A549 (cell line): ENCODE results near the gene GTF3C1. TPM values are rescaled to one million over a fixed set of nuclear protein-coding genes. Genes with fewer than 3 reads are reported as not detected.

Source experiments
- ATAC-seq, 2 experiments: fragments of 200-7000 bp in 1 of 2; fragments of >200 bp in 1 of 2; cut with Nextera tagmentation in 1 of 2; cut with Tn5 transposase in 1 of 2; 3 replicates each; pipeline versions ENCODE4 v1.8.0 to v1.9.1; 2018 to 2020; ENCODE audit warnings: mild to moderate bottlenecking in 1 of 2, moderate library complexity in 1 of 2
- CTCF ChIA-PET: fragments of 300-600 bp; sonication (Branson Sonifier 250); formaldehyde crosslinking; extraction: SDS; loops from one replicate; lab custom pipeline; 2021; ENCODE audit warnings: antibody characterized with exemption, inconsistent platforms; lab: Yijun Ruan, JAX
- POLR2A ChIA-PET: fragments of 350-600 bp; formaldehyde crosslinking; extraction: SDS; loops from one replicate; lab custom pipeline; 2021; ENCODE audit warnings: antibody characterized with exemption, inconsistent platforms; lab: Yijun Ruan, JAX
- DNase-seq, 2 experiments: peaks; one replicate each; pipeline versions ENCODE4 v3.0.0 to v3.0.0-alpha.2; 2011 to 2016; ENCODE audit warnings: low read depth in 1 of 2, low spot score in 1 of 2
- FAIRE-seq: peaks from 2 replicates; lab custom pipeline; 2011; peaks lifted over from hg19 to GRCh38; lab: Jason Lieb, UNC
- H3K27ac ChIP-seq, 2 experiments: fragments of >200 bp; sonication (Bioruptor Twin); formaldehyde crosslinking; 3 replicates each; pipeline ENCODE4 v1.5.1; 2016 to 2017
- H3K4me1 ChIP-seq: fragments of >200 bp; sonication (Bioruptor Twin); formaldehyde crosslinking; 3 replicates; pipeline ENCODE4 v1.6.1; 2016
- H3K4me2 ChIP-seq: fragments of >200 bp; sonication (Bioruptor Twin); formaldehyde crosslinking; 3 replicates; pipeline ENCODE4 v1.6.1; 2016
- H3K4me3 ChIP-seq: fragments of >200 bp; sonication (Bioruptor Twin); formaldehyde crosslinking; 3 replicates; pipeline ENCODE4 v1.5.1; 2016
- H3K9me3 ChIP-seq: fragments of >200 bp; sonication (Bioruptor Twin); formaldehyde crosslinking; 3 replicates; pipeline ENCODE4 v1.6.1; 2016
- BHLHE40 ChIP-seq: IDR thresholded peaks from 2 replicates; pipeline ENCODE4 v1.6.1; 2012; ENCODE audit warnings: low read depth, low read length, inconsistent platforms
- CHD2 ChIP-seq: fragments of 150-350 bp; IDR thresholded peaks from 2 replicates; pipeline ENCODE4 v1.6.1; 2014; ENCODE audit warnings: low read length; ENCODE audit not compliant: partially characterized antibody
- E2F6 ChIP-seq: IDR thresholded peaks from 2 replicates; pipeline ENCODE4 v1.6.1; 2012; ENCODE audit warnings: low read depth, borderline replicate concordance
- EP300 ChIP-seq, 2 experiments: fragments of >200 bp; sonication (Bioruptor Twin); formaldehyde crosslinking; IDR thresholded peaks; 2 replicates in 1 of 2; 3 replicates in 1 of 2; pipeline ENCODE4 v1.6.1; 2016 to 2017
- FOXS1 ChIP-seq: fragments of 250-450 bp; sonication (Bioruptor Pico); IDR thresholded peaks from 2 replicates; pipeline ENCODE4 v1.5.0; 2020; ENCODE audit warnings: mild to moderate bottlenecking, moderate library complexity
- HDAC2 ChIP-seq: fragments of 200-600 bp; sonication (generic); IDR thresholded peaks from 2 replicates; pipeline ENCODE4 v1.6.1; 2016
- HOXA7 ChIP-seq: fragments of 250-450 bp; sonication (Bioruptor Pico); IDR thresholded peaks from 2 replicates; pipeline ENCODE4 v1.5.0; 2020; ENCODE audit warnings: mild to moderate bottlenecking, moderate library complexity
- KDM5A ChIP-seq: fragments of 200-600 bp; sonication (generic); IDR thresholded peaks from 2 replicates; pipeline ENCODE4 v1.6.1; 2016; ENCODE audit warnings: antibody characterized with exemption, mild to moderate bottlenecking
- NPAS2 ChIP-seq: fragments of 250-450 bp; sonication (Bioruptor Pico); IDR thresholded peaks from 2 replicates; pipeline ENCODE4 v1.8.0; 2022; ENCODE audit warnings: mild to moderate bottlenecking, moderate library complexity, borderline replicate concordance
- RAD21 ChIP-seq, 2 experiments: fragments of >200 bp in 1 of 2; sonication (Bioruptor Twin) in 1 of 2; formaldehyde crosslinking in 1 of 2; IDR thresholded peaks in 1 of 2; conservative IDR thresholded peaks in 1 of 2; 2 replicates in 1 of 2; 3 replicates in 1 of 2; pipeline ENCODE4 v1.6.1; 2012 to 2018; ENCODE audit warnings: inconsistent platforms in 1 of 2
- RCOR1 ChIP-seq: fragments of 150-350 bp; IDR thresholded peaks from 2 replicates; pipeline ENCODE4 v1.6.1; 2014; ENCODE audit warnings: antibody characterized with exemption, low read length, low read depth
- REST ChIP-seq: fragments of 200-600 bp; sonication (generic); IDR thresholded peaks from 2 replicates; pipeline ENCODE4 v1.6.1; 2016; ENCODE audit warnings: antibody characterized with exemption, mild to moderate bottlenecking, moderate library complexity
- SMC3 ChIP-seq: fragments of >200 bp; sonication (Bioruptor Twin); formaldehyde crosslinking; IDR thresholded peaks from 3 replicates; pipeline ENCODE4 v1.6.1; 2018; ENCODE audit warnings: inconsistent platforms
- SREBF2 ChIP-seq: fragments of 450-650 bp; IDR thresholded peaks from 2 replicates; pipeline ENCODE4 v1.6.1; 2014; ENCODE audit warnings: mild to moderate bottlenecking, moderate library complexity
- ZSCAN20 ChIP-seq: fragments of 250-450 bp; sonication (Bioruptor Pico); IDR thresholded peaks from 2 replicates; pipeline ENCODE4 v1.8.0; 2022; ENCODE audit warnings: mild to moderate bottlenecking, moderate library complexity
- WGBS: methylation state at CpG from one replicate; pipeline ENCODE4 v1.1.6; 2017; ENCODE audit errors: missing lambda C conversion rate; 5-methylcytosine and 5-hydroxymethylcytosine counted together
- polyA plus RNA-seq, 4 experiments: library from polyadenylated mRNA; depleted of rRNA in 3 of 4; stranded (reverse); fragments of >200 nt; fragmentation: RNase III in 1 of 4; extraction: RNeasy Plus Mini Kit Qiagen cat#74134 plus additional on column Dnase treatment in 1 of 4; gene quantifications; 2 replicates in 3 of 4; 3 replicates in 1 of 4; pipeline ENCODE4 v1.2.3, GENCODE V29; 2011 to 2017
- TF ChIP-seq, protein P1 (sequence below): fragments of >200 bp; sonication (Bioruptor Twin); formaldehyde crosslinking; IDR thresholded peaks from 3 replicates; pipeline ENCODE4 v1.5.1; 2016

Gene GTF3C1
- polyA plus RNA-seq, 2 of the 4 experiments (the other 2 are of a cell fraction), result 41.6 to 54.2 TPM

DNA sequence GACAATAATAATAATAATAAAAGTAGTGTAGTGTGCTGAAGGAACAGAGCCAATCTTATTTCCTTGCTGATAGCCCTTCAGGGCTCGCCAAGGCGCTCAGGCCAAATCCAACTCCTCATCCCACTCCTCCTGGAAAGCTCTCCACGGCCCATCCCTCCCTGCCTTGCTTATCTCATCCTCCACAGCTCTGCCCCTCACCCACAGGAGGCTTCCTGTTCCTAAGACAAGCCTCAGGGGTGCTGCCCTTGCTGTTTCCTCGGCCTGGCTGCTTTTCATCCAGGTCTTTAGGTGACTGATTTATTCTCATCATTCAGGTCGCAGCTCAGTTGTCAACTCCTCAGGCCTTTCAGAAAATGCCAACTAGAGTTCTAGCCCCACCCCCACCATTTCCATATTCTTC is 11.2 kb downstream of the GTF3C1 start (continued):
- TF ChIP-seq RCOR1, result no peak
- TF ChIP-seq EP300 (IDR thresholded peaks at IDR 0.05), result no peak
- TF ChIP-seq SREBF2, result no peak
- TF ChIP-seq BHLHE40, result no peak
- TF ChIP-seq, all 56 proteins: peak for 0

DNA sequence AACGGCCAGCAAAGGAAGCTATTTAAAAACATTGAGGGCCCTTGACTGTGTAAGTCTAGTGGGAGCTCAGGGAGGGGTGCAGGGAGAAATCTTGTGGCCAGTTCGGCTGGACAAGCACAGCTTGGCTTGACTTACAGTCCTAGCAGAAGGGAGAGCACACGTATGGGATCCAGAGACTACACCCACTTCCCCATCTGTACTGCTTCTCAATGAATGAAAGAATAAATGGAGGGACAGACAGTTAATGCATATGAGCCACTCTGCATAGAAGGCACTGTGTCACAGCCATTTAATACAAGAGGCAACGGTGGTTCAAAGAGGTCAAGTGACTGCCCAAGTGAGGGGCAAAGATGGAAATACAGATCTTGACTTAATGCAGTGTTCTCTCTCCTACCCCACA is 15.5 kb downstream of the GTF3C1 start:
- Histone ChIP-seq H3K4me1 (no peaks in the 10 kb centered on the region), H3K4me2 (no peak overlapping the region), H3K4me3 (no peak overlapping the region), H3K9me3 (no peaks in the 10 kb centered on the region), H3K27ac (no peak overlapping the region)
- ChIA-PET CTCF (no interaction called here), POLR2A (no interaction called here)
- ATAC-seq (no peak), DNase-seq (no peak), FAIRE-seq (no peak)
- WGBS, result 93% methylated on average over 4 of the region's 4 CpGs
- TF ChIP-seq SMC3 (no peak), HDAC2 (no peak), CHD2 (no peak), ZSCAN20 (no peak), RAD21 (conservative IDR thresholded peaks at IDR 0.05 in 1 of 2, IDR thresholded peaks at IDR 0.05 in 1 of 2) (no peak), NPAS2 (CRISPR knock-in tag) (no peak), FOXS1 (CRISPR knock-in tag) (no peak), HOXA7 (CRISPR knock-in tag) (no peak), REST (no peak), E2F6 (no peak)
- TF ChIP-seq, protein P1, sequence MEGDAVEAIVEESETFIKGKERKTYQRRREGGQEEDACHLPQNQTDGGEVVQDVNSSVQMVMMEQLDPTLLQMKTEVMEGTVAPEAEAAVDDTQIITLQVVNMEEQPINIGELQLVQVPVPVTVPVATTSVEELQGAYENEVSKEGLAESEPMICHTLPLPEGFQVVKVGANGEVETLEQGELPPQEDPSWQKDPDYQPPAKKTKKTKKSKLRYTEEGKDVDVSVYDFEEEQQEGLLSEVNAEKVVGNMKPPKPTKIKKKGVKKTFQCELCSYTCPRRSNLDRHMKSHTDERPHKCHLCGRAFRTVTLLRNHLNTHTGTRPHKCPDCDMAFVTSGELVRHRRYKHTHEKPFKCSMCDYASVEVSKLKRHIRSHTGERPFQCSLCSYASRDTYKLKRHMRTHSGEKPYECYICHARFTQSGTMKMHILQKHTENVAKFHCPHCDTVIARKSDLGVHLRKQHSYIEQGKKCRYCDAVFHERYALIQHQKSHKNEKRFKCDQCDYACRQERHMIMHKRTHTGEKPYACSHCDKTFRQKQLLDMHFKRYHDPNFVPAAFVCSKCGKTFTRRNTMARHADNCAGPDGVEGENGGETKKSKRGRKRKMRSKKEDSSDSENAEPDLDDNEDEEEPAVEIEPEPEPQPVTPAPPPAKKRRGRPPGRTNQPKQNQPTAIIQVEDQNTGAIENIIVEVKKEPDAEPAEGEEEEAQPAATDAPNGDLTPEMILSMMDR, result no peak

DNA sequence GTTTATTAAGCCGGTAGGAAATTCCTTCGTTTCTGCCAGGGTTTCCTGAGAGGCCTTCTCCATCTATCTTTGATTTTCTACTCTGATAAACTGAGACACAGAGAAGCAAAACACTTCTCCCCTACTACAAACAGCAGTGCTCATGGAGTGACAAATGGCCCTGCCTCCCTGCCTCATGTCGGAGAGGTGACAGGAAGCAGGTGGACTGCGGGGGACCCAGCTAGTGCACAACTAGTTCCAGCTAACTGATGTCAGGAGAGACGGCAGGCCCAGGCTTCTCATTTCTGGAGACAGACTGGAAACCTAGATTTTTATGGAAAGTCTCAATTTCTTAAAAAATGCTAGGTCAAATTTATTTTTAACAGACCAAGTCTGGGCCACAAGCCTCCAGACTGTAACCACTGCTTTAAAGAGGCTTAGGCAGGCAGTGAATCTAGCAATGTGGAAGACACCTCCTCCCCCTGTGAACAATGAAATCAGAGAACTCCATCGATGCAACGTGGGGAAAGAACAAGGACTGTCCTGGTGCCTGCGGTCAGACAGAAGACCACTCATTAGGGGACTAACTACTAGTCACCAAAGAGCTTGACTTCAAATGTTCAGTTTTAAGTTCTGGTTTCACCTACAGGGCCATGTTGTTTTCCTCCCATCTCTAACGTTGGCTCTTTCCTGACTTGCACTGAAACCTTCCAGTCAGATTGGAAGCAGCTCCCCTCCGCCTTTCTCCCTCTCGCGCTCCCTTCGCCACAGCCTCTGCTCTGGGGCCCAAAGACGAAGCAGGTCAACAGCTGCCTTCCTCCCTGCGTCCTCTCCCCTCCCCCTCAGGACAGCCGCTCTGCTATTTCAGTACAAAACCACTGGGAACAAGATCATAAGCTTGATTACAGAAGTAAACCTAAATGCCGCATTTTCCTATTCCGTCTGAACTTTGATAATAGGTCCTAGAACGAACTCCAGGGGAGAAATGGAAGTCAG is 17.6 kb downstream of the GTF3C1 start:
- Histone ChIP-seq H3K27ac (no peak overlapping the region), H3K9me3 (no peaks in the 10 kb centered on the region), H3K4me3 (no peak overlapping the region), H3K4me1 (no peaks in the 10 kb centered on the region), H3K4me2 (no peak overlapping the region)
- FAIRE-seq (no peak), ATAC-seq (no peak), DNase-seq (no peak)
- ChIA-PET POLR2A (no interaction called here), CTCF (interaction anchor here (1.7 to 2.6 kb wide), 2 partner anchors 16 to 108 kb away, joined by 3 to 11 read pairs; no protein-coding TSS in a partner anchor)
- WGBS, result 95% methylated on average over 19 of the region's 19 CpGs
- no peak for TF ChIP-seq KDM5A
